ENCODE results near the gene PDAP1. TPM values are rescaled to one million over a fixed set of nuclear protein-coding genes. Genes with fewer than 3 reads are reported as not detected.

Gene PDAP1
- total RNA-seq, 1 experiment from 2014 or later = 150 TPM

DNA sequence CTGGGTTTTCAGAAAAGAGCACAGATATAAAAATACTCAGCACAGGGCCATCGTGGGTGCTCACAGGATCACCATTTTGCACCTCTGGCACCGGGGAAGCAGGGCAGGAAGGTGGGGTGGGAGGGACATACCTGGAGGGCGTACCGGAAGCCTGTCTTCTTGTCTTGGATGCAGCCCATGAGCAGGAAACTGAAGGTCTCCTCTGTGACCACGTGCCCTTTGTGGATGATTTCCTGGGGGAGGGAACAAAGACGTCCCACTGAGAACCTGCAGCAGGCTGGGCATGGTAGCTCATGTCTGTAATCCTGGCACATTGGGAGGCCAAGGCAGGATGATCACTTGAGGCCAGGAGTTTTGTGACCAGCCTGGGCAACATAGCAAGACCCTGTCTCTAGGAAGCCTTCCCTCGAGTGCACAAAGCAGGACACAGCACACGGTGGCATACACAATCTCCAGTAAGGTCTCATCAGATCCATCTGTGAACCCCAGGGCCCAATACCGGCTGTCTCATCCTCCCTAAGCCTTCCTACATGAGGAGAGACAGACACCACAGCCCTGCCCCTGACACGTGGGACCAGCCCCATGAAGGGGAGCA is 20.7 kb upstream of the PDAP1 start:
- no peaks in the 10 kb centered on the region for H3K4me1 ChIP-seq (ENCODE audit: insufficient read depth, low read length)
- no peaks in the 10 kb centered on the region for H4K20me1 ChIP-seq (ENCODE audit: control insufficient read depth, insufficient read depth, insufficient read length)
- H3K18ac ChIP-seq (ENCODE audit: insufficient read length, low read depth, low read length) = no peak overlapping the region
- H3K23ac ChIP-seq (ENCODE audit: insufficient read length, low read depth, low read length) = no peak overlapping the region
- H3K9ac ChIP-seq (ENCODE audit: extremely low read depth, insufficient read length, low read length) = no peak overlapping the region
- no peak for DNase-seq
- no peak overlapping the region for H2BK12ac ChIP-seq (ENCODE audit: insufficient read length, low read depth, low read length)
- H3K79me2 ChIP-seq (ENCODE audit: insufficient read depth, low read length) = no peaks in the 10 kb centered on the region
- no peak overlapping the region for H3K14ac ChIP-seq (ENCODE audit: insufficient read depth, low read length)
- H3K4me2 ChIP-seq (ENCODE audit: insufficient read depth, insufficient read length, low read length) = no peak overlapping the region
- TF ChIP-seq, protein P1, sequence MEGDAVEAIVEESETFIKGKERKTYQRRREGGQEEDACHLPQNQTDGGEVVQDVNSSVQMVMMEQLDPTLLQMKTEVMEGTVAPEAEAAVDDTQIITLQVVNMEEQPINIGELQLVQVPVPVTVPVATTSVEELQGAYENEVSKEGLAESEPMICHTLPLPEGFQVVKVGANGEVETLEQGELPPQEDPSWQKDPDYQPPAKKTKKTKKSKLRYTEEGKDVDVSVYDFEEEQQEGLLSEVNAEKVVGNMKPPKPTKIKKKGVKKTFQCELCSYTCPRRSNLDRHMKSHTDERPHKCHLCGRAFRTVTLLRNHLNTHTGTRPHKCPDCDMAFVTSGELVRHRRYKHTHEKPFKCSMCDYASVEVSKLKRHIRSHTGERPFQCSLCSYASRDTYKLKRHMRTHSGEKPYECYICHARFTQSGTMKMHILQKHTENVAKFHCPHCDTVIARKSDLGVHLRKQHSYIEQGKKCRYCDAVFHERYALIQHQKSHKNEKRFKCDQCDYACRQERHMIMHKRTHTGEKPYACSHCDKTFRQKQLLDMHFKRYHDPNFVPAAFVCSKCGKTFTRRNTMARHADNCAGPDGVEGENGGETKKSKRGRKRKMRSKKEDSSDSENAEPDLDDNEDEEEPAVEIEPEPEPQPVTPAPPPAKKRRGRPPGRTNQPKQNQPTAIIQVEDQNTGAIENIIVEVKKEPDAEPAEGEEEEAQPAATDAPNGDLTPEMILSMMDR (conservative IDR thresholded peaks at IDR 0.05) = no peak
- H3K4me3 Mint-ChIP-seq = no peak overlapping the region
- WGBS (ENCODE audit: extremely low coverage, insufficient read length, low lambda C conversion rate) = no CpG with 5 or more reads among the region's 10 CpGs
- H4K5ac ChIP-seq (ENCODE audit: insufficient read length, low read depth, low read length) = no peak overlapping the region
- H3T11ph ChIP-seq (ENCODE audit: low read length) = no peak overlapping the region
- no peak overlapping the region for H4K91ac ChIP-seq (ENCODE audit: insufficient read length, low read depth, low read length)
- H2BK5ac ChIP-seq (ENCODE audit: insufficient read length, low read length) = no peak overlapping the region
- H3K9me3 Mint-ChIP-seq = no peaks in the 10 kb centered on the region
- no peak overlapping the region; a peak in 1 of 7 replicates for H3K27ac Mint-ChIP-seq
- H2BK120ac ChIP-seq (ENCODE audit: low read depth, low read length, poor library complexity, severe bottlenecking) = no peak overlapping the region
- no peaks in the 10 kb centered on the region for H3K79me1 ChIP-seq (ENCODE audit: insufficient read depth, low read depth, low read length, poor library complexity, severe bottlenecking)
- no peaks in the 10 kb centered on the region for H3K4me1 Mint-ChIP-seq
- H3K27me3 ChIP-seq (ENCODE audit: insufficient read depth, low read length) = no peaks in the 10 kb centered on the region
- no peak overlapping the region for H2BK20ac ChIP-seq (ENCODE audit: low read depth, low read length, poor library complexity, severe bottlenecking)
- peaks cover 58 to 76% (median 69%) of the 10 kb centered on the region in 3 experiments for H3K36me3 Mint-ChIP-seq (ENCODE audit: insufficient read depth in 1 of 3, low read depth in 3 of 3)
- H2AFZ ChIP-seq (ENCODE audit: low read length) = no peak overlapping the region
- H3K9me3 ChIP-seq (ENCODE audit: control insufficient read depth, low read depth, low read length) = no peaks in the 10 kb centered on the region
- no peak overlapping the region for H2AK5ac ChIP-seq (ENCODE audit: insufficient read length, low read length)
- H3K27ac ChIP-seq (ENCODE audit: insufficient read length, low read depth, low read length) = no peak overlapping the region
- H3K56ac ChIP-seq (ENCODE audit: insufficient read length, low read depth, low read length) = no peak overlapping the region
- H4K8ac ChIP-seq (replicated peaks; ENCODE audit: insufficient read length, low read depth, low read length) = no peak overlapping the region
- no peaks in the 10 kb centered on the region for H3K23me2 ChIP-seq (ENCODE audit: insufficient read length, low read depth, low read length, poor library complexity, severe bottlenecking)
- no peak overlapping the region for H2BK15ac ChIP-seq (ENCODE audit: low read depth, low read length)
- no peak overlapping the region for H3K4ac ChIP-seq (ENCODE audit: low read depth, low read length)
- no peaks in the 10 kb centered on the region for H3K27me3 Mint-ChIP-seq (ENCODE audit: low read depth)

All from H9 (cell line).